HL-60 (cell line): ENCODE data around the gene IGFN1.

ENCODE experiments used
- DNase-seq, 2 experiments: peaks; one replicate each; pipeline ENCODE4 v3.0.0-alpha.2; 2010 to 2020; ENCODE audit warnings: low read depth in 1 of 2, low spot score in 1 of 2
- H3K27ac ChIP-seq: fragments of 250-450 bp; sonication (Bioruptor Pico); replicated peaks from 2 replicates; pipeline ENCODE4 v1.5.1; 2020; ENCODE audit warnings: mild to moderate bottlenecking, moderate library complexity
- H3K27me3 ChIP-seq: fragments of 250-450 bp; sonication (Bioruptor Pico); 2 replicates; pipeline ENCODE4 v1.5.1; 2021; ENCODE audit warnings: mild to moderate bottlenecking, moderate library complexity; ENCODE audit not compliant: insufficient read depth, poor library complexity, severe bottlenecking
- H3K4me3 ChIP-seq: replicated peaks from 2 replicates; pipeline ENCODE4 v1.5.1; 2011; ENCODE audit warnings: mild to moderate bottlenecking, control low read depth, low read length; ENCODE audit not compliant: insufficient read depth
- GABPA ChIP-seq: IDR thresholded peaks from 2 replicates; pipeline ENCODE4 v1.6.1; 2012; ENCODE audit warnings: low read depth
- POLR2AphosphoS5 ChIP-seq: IDR thresholded peaks from 2 replicates; pipeline ENCODE4 v1.6.1; 2012; ENCODE audit warnings: low read depth
- SPI1 ChIP-seq: IDR thresholded peaks from 2 replicates; pipeline ENCODE4 v1.6.1; 2012; ENCODE audit warnings: low read depth, mild to moderate bottlenecking, borderline replicate concordance
- TF ChIP-seq, protein P1 (sequence below): IDR thresholded peaks from 2 replicates; pipeline ENCODE4 v1.6.1; 2012; ENCODE audit warnings: low read depth; ENCODE audit not compliant: insufficient replicate concordance
- TF ChIP-seq, protein P2 (sequence below): IDR thresholded peaks from one replicate; pipeline ENCODE4 v1.5.1; 2011; ENCODE audit warnings: low read length, control low read depth, inconsistent platforms; ENCODE audit not compliant: insufficient read depth

Gene IGFN1

DNA sequence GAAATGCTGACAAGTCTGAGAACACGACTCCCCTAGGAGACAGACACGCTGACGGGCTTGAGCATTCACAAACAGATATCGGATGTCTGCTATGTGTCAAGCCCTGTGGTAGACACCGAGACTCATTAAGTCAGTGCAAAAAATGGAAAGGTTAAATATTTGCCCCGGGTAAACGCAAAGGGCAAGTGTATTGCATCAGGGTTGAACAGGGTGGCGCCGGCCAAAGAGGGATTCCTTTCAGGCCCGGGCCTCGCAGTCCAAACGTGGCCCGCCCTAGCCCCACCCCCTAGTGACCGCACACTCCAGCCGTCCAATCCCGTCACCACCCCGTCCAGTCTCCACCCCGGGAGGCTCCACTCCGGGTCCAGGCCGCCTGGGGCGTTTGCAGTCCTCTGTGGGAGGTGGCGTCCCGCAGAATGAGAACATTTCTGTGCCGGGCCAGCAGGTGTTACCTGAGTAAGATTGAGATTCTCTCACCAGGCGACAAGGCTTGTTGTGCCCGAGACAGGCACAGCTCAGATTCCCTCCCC, 20.0 kb upstream of the IGFN1 start:
- peak; percentile 56 to 65 for DNase-seq
- Histone ChIP-seq H3K27me3 (peaks cover 10% of the 10 kb centered on the region), H3K27ac (no peak overlapping the region), H3K4me3 (peak overlapping the region; percentile 57)
- TF ChIP-seq GABPA = no peak

DNA sequence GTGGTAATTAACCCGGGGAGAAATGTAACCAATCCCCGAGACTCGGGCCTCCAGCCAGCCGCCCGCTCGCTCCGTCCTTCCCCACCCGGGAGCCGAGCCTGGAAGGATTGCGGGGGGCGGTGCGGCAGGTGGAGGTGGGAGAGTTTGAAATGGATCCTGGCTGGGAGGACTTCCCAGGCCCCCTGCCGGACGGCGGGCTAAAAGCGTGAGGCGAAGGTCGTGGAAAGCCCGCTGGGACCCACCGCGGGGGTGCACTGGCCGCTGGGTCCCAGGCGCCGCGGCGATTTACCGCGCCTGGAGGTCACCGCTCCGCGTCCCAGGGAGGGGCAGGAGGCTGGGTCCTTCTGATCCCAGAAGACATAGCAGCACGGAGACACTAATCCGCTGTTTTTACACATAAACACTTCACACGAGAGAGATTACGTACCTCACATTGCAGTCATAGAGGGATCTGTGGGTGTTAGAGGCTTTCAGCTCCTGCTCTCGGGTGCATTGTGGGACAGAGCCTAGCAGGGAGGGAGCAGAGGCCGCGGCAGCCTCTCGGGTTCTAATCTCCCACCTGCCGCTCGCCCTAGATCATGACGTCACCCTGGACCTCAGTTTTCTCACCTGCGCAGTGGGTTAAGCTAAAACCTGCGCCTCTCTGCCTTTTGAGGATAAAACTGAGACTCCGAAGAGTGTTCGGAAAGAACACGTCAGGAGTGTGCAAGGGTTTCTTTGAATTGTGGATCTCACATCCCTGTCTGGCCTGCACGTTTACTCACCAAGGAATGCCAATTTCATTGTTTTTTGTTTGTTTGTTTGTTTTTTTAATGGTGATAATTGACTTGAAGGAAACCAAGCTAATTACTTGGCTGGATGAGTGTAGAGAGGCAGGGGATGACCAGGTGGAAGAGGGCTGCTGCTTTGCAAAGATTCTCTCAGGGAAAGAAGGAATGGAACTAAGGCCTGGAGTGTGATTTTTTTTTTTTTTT, 19.3 kb upstream of the IGFN1 start:
- no peak for DNase-seq

DNA sequence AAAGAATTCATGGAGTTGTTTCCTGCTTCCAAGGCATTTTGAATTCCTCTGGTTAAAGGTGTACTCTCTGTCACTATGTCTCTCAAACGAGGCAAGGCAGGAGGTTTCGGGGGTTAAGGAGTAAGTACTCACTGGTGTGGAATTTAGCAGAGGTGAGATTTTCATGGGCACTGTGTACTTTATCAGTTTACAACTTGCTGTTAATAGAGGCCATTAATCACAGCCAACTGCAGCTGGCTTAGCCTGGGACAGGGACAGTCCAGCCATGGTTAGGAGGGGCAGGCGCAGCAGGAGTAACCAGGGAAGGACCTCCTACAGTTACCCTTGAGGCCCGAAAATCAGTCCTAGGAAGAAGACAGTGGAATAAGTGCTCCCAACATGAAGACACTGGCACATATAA, 18.3 kb upstream of the IGFN1 start:
- TF ChIP-seq, protein P1, sequence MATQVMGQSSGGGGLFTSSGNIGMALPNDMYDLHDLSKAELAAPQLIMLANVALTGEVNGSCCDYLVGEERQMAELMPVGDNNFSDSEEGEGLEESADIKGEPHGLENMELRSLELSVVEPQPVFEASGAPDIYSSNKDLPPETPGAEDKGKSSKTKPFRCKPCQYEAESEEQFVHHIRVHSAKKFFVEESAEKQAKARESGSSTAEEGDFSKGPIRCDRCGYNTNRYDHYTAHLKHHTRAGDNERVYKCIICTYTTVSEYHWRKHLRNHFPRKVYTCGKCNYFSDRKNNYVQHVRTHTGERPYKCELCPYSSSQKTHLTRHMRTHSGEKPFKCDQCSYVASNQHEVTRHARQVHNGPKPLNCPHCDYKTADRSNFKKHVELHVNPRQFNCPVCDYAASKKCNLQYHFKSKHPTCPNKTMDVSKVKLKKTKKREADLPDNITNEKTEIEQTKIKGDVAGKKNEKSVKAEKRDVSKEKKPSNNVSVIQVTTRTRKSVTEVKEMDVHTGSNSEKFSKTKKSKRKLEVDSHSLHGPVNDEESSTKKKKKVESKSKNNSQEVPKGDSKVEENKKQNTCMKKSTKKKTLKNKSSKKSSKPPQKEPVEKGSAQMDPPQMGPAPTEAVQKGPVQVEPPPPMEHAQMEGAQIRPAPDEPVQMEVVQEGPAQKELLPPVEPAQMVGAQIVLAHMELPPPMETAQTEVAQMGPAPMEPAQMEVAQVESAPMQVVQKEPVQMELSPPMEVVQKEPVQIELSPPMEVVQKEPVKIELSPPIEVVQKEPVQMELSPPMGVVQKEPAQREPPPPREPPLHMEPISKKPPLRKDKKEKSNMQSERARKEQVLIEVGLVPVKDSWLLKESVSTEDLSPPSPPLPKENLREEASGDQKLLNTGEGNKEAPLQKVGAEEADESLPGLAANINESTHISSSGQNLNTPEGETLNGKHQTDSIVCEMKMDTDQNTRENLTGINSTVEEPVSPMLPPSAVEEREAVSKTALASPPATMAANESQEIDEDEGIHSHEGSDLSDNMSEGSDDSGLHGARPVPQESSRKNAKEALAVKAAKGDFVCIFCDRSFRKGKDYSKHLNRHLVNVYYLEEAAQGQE = no peak
- TF ChIP-seq POLR2AphosphoS5 (no peak), GABPA (no peak), SPI1 (no peak)
- TF ChIP-seq, protein P2, sequence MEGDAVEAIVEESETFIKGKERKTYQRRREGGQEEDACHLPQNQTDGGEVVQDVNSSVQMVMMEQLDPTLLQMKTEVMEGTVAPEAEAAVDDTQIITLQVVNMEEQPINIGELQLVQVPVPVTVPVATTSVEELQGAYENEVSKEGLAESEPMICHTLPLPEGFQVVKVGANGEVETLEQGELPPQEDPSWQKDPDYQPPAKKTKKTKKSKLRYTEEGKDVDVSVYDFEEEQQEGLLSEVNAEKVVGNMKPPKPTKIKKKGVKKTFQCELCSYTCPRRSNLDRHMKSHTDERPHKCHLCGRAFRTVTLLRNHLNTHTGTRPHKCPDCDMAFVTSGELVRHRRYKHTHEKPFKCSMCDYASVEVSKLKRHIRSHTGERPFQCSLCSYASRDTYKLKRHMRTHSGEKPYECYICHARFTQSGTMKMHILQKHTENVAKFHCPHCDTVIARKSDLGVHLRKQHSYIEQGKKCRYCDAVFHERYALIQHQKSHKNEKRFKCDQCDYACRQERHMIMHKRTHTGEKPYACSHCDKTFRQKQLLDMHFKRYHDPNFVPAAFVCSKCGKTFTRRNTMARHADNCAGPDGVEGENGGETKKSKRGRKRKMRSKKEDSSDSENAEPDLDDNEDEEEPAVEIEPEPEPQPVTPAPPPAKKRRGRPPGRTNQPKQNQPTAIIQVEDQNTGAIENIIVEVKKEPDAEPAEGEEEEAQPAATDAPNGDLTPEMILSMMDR = no peak
- no peak for DNase-seq
- no peak overlapping the region for H3K4me3 ChIP-seq
- H3K27me3 ChIP-seq = peaks cover 10% of the 10 kb centered on the region
- no peak overlapping the region for H3K27ac ChIP-seq

More for the DNA sequence above, 19.3 kb upstream of the IGFN1 start:
- H3K27me3 ChIP-seq = peaks cover 10% of the 10 kb centered on the region
- no peak overlapping the region for H3K27ac ChIP-seq
- H3K4me3 ChIP-seq = peak overlapping the region; percentile 57
- TF ChIP-seq POLR2AphosphoS5 (no peak), GABPA (no peak), SPI1 (no peak)
- TF ChIP-seq, protein P1 = no peak
- TF ChIP-seq, protein P2 = no peak

DNA sequence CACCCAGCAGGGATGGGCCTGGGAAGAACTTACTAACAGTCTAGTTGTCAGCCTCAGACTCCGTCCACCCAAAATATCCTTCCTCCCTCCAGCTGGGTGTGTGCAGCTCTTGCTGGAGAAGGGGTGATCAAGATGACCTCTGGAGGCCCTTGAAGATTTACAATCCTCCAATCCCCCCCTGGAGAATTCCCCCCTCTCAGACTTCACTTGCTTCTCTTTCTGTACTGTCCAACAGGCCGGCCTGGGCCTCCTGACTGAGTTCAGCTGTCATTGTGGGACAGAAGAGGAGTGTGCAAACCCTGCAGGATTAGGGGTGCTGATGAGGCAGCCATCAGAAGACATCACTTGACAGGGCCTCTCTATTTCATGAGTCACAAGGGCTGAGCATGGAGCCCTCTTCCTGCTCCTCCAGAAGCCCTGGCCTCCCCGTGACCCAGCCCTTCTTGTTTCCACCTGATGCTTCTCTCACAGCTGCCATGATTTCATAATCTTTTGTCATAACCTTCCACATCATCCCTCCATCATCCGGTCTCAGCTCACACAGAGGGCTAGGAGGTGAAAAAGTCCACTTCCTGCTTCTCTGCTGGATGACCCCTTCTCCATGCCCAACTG, 17.5 kb upstream of the IGFN1 start:
- DNase-seq = peak in 1 of 2 experiments; percentile 39
- Histone ChIP-seq H3K27me3 (peaks cover 10% of the 10 kb centered on the region), H3K4me3 (no peak overlapping the region), H3K27ac (no peak overlapping the region)
- TF ChIP-seq GABPA = no peak
- no peak for TF ChIP-seq SPI1
- TF ChIP-seq, protein P1 = no peak
- TF ChIP-seq, protein P2 = no peak
- TF ChIP-seq POLR2AphosphoS5 = no peak
